GM21528 (cell line): ENCODE measurements around the gene ZGRF1.
"Not testable (repeated sequence)": the region's sequence is repeated elsewhere in the genome, so short reads cannot be mapped to it uniquely, and the experiment has no call there.

Experiments
- ATAC-seq: cut with Tn5 transposase; IDR thresholded peaks from one replicate; pipeline ENCODE4 v1.9.1; 2021; ENCODE audit warnings: mild to moderate bottlenecking, moderate library complexity; ENCODE audit not compliant: unreplicated experiment, low FRiP score

Gene ZGRF1

DNA sequence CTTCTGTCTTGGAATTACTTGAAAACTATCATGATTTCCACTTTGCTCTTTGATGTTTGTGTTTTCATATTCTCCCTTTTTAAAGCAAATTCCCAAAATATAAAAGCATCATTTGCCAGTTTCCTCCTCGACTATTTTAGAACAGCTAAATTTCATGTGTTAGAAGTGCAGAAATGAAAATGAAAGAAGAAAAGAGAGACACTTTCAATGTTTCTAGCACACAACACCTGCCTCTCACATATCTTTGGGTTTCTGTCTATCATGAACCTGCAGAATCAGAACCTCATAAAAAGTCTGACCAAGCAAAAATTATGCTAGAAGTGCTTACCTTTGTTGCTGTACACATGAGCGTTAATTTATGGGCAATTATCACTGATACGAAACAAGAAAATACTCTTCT lies 118.8 kb downstream of the ZGRF1 start:
- ATAC-seq = no peak

DNA sequence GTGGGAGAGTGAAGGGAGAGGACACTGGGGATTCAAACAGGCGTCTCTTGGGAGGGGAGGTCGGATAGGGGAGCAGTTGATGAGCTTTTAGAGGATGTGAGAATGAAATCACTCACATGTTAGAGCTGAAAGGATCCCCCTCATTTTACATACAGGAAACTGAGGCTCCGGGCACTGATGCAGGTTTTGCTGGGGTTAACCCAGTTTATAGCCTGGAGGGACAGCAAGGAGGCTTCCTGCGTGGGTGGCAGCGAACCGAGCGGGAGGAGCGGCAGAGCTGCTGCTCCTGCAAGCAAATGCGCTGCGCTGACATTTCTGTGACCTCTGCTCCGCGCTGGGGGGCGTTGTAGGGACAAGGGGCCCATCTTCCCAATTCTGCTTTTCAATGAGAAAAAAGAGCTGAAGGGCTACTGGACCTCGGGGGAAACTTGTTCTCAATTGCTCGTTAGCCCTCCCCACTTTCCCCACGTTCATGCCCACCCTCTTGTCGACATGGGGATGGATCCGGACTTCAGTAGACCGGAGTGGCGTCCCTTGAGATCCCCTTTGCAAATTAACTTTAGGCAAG lies 119.6 kb downstream of the ZGRF1 start:
- ATAC-seq = peak; percentile 29

DNA sequence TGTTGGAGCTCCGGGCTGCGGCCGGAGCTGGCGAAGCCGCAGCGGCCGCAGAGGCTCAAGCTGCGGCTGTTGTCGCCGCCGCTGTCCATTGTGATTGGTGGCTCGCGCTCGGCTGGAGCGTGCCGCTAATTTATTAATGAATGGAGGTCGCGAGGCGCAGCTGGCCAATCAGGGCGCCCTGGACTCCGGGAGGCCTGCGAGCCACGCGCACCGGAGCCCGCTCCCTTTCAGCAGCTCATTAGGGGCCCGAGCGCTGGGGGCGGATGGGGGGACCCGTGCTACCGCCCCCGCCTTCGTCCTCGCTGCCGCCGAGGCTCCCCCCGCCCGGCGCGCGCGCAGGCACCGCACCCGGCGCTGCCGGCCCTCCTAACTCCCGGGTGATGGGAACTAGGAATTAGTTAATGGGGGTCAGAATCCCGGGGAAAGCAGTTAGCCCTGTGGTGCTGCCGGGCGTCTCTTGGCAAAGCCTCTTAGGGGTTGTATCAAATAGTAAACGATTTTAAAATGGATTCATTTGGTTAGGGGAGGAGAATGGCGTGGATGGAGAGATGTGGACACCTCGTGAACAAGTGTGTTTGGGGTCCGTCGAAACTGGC lies 120.1 kb downstream of the ZGRF1 start:
- peak; percentile 23 for ATAC-seq

DNA sequence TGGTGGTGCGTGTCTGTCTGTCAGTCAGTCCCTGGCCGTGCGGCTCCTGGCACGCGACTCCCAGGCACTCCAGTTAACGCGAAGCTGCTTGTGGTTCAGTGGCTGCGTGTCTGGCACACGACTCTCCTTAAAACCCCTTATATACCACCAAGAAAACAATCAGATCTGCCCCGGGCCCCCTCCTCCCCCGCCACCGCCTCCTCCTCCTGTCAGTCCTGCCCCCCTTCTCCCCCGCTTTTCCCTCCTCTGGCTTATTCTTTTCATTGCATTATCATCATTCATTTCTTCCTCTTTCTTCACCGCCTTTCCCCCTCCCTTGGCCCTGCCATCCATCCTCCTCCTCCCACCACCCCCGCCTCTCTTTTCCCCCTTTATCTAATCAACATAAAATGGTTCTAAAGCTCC lies 120.6 kb downstream of the ZGRF1 start, which contains the start of gene NEUROG2:
NEUROG2 (minus strand) TSS at position 115 of the 405 bp plus-strand sequence. CDS start 705 bp downstream, outside the sequence.
- no peak for ATAC-seq

DNA sequence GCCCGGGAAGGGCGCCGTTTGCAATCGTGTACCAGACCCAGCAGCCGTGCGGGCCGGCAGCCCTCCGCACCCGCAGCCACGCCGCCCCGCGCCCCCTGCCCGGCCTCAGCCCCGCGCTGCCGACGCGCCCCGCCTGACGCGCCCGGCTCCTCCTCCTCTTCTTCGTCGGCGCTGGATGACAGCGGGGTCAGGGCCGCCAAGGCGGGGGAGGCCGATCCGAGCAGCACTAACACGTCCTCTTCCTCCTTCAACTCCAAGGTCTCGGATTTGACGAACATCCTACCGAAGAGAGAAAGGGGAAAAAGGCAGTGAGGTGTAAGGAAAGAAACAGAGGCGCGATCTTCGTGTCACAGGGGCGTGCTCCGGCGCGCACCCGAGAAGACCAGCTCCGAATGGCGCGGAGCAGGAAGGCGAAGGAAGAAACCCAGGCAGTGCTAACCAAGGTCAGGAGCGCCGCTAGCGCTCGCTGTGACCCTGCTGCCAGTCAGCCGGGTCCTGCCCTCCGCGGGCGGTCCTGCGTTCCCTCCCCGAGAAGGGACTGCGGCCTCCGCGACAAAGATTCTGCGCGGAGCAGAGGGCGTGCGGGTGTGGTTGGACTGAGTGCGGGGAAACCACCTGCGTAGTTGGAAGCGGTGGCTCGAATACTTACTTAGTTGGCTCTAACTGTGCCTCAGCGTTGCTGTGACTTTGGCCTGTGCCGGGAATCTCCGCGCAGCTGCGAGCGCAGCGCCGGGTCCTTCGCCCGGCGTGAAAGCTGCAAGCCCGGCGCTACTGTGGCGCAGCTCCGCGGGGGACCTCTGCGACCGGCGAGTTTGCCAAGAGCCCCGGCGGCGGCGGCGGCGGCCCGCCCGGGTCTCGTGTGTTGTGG lies 121.3 kb downstream of the ZGRF1 start:
- peak; percentile 45 for ATAC-seq

DNA sequence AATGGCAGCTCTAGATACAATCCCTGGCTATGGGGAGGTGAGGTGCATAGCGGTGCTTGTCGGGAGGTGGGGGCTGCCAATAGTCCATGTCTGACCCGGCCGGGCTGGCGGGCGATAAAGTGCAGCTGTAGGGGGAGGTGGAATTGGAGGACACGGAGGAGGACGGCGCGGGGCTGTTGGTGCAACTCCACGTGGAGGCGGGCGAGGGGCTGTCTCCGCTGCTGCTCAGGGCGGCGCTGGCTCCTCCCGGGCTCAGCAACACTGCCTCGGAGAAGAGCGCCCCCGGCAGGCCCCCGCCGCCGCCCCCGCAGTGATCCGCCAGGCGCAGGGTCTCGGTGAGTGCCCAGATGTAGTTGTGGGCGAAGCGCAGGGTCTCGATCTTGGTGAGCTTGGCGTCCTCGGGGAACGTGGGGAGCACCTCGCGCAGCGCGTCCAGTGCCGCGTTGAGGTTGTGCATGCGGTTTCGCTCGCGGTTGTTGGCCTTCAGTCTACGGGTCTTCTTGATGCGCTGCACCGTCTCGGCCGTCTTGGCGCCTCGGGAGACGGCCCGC lies 122.0 kb downstream of the ZGRF1 start:
- no peak for ATAC-seq

DNA sequence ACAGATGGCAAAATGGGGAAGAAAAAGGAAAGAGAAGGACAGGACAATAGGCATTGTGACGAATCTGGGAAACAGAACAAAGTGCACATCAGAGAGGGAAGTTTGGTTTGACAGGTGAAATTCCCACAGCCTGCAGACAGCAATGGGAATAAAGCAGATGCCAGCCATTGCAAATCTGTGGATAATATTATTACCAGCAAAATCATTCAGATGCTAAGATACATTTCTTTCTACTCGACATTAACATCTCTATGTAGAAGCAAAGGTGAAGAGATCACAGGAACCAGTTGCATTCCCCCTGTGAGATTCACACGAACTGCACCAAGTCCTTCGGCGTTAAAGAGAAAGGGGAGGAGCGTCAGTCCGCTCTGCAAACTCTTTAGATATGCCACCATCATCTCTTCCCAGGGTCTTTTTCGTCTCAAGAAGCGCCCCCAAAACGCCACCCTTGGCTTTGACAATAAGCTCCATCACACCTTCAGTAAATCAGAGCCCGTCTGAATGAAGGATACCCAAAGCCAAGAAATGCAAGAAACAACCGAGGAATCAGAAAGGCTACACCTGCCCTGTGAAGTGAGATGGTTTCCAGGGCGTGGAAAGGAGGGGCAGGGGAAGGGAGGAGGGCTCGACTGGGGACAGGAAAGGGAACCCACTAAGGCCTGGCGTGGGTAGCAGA lies 122.6 kb downstream of the ZGRF1 start:
- no peak for ATAC-seq

DNA sequence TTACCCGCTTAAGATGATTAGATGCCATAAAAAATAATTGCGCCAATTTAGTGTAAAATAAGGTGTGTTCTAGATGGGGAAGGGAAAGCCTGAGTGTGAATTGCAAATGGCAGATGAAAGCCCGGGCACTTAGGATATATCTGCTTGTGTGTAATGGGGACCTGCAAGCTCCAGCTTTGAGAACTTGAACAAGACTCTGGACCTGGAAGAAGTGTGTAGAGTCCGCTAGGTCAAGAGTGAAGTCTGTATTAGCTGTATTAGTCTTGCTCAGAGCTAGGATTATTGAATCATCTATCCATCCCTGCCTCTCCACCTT lies 124.9 kb downstream of the ZGRF1 start:
- no peak for ATAC-seq

DNA sequence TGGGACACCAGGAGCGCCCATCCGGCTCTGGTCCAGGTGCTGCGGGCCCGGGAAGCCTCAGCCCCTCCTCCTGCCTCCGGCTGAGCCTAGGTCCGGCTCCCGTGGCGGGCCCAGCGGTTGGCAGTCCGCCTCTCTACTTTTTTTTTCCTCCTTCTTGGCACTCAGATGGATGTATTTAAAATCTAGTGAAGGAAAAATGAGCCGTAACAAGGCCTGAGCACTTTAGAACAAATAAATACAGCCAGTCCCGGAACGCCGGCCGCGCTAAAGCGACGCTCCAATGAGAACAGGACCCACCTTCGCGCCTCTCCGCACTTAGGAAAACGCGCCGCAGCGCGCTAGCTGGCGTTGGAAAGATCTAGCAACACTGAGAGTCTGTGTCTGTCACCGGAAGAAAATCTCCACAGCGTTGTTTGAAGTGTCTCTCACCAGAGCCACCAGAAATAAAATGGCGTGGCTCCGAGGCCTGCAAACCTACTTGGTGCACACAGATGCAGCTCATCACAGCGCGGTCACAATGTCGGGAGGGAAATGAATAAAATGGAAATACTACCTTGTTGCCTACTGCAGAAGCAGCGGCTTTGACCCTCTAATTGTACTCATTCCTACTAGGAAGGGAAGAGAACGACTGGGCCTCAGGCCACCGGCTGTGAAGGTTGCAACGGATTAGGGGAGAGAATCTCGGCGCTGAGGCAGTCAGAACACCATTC lies 125.5 kb downstream of the ZGRF1 start:
- ATAC-seq = no peak

DNA sequence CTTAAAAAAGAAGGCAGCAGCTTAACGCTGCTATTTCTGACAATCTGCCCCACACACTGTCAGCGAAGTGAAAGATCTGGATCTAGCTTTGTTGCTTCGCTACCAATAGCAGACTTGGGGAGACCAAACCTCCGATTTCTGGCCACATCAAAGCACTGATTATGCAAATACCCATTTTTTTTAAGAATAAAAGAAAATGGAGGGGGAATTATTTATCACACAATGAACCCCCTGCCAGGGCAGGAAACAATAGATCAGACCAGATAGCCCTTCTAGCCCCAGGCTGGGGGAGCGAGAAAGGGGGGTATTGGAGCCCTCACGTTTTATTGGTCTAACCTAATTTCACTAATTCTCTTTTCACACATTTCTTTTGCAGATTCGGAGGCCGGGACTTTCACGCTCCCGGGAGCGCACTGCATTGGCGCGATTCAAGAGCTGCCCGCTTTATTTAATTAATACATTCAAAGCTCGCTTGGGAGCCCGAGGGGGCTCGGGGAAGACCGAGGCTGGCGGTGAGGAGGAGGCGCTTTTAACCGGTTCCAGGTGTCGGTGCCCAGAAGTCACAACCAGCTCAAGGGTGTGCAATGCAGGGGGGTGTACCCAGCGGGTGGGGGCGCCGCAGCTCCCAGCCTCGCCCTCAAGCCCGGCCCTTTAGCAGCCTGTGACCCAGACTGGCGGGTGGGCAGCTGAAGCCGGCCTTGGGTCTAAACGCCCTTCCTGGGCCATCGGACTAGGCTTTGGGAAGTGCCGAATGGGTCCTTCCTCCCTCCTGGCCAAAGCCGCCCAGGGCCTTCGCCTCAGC lies 126.2 kb downstream of the ZGRF1 start:
- no peak for ATAC-seq

DNA sequence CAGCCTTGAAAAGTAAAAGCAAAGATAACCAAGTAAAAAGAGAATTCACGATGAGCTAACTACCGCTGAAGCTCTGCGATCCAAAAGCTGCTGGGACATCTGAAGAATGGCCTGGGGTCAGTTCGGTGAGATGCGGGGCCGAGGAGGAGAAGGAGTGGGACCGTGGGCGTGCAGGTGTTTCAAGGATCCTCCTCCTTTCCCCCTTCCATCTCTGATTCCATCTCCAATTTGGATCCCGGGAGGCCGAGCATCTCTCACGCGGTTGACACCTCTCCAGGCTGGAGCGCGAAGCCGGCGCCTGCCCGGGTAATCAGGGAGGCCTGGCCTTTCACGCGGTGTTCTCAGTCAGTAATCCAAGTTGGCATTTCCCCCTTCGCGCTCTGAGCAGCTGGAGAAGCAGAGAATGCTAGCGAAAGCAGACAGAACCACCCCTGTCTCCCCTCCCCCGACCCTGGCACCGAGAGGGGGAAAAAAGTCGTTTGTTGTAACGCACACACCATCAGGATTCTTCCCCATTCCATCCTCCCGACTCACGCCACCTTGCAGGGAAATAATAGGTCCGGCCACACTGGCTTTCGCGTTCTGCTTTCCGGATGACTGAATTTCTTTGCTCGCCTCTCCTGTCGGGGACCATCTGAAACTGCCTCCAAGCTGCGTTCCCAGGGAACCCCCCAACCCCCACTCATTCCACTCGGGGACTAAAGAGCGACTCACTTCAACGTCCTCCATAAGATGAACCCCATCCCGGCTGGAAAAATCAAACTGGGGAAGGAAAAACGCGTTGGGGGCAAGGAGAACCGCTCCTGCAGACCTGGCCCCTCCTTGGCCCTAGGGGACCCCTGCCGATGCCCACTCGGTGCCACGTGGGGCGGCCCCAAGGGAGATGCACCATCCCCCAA lies 127.2 kb downstream of the ZGRF1 start:
- no peak for ATAC-seq

DNA sequence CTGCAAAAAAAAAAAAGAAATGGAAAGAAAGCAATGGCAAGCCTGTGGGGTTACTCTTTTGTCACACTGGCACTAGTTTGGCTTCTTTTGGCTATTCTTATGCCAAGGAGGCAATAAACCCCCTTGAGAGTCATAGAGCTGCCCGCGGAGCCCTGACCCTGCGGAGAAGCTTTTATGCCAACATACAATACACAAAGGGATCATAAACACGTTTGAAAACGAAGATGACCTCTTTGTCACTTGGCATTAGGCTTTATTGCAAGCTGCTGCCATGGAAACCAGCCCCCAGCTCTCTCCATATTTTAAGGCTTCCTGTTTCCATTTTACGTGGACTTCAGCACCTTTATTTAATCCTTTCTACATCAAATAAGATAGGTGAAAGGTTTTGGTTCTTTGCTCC lies 128.4 kb downstream of the ZGRF1 start:
- no peak for ATAC-seq

DNA sequence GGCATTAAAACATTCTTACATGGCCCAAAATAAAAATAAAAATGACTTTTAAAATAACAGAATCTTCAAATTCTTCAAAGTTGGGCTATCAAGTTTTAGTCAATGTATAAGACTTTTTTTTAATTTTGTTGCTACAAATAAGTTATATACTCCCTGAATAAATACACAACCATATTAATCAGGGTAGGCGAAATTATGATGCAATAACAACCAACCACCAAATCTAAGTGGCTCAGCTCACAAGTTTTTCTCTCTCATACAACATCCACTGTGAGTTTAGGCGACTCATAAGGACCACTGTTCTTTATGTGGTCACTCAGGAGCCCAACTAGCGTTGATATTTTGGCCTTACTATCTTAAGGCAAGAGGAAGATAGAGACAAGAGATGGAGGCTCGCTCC lies 131.9 kb downstream of the ZGRF1 start:
- ATAC-seq = no peak

DNA sequence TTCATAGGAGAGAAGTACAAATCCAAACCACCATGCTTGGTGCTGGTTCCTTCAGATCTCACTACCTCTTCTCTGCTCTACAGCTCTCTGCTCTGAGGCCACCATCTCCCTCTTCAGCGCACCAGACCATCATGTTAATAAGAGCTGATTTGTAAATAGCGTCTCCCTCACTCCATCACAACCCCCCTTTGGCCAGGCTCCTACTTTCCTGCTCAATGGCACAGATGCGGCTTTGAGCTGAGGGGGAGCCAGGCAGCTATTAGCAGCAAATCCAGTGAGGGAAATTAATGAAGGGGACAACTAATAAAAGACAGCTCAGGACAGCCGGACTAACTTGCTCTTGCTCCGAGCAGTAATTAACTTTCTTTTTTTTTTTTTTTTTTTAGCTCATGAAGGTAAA lies 133.8 kb downstream of the ZGRF1 start:
- ATAC-seq = no peak

DNA sequence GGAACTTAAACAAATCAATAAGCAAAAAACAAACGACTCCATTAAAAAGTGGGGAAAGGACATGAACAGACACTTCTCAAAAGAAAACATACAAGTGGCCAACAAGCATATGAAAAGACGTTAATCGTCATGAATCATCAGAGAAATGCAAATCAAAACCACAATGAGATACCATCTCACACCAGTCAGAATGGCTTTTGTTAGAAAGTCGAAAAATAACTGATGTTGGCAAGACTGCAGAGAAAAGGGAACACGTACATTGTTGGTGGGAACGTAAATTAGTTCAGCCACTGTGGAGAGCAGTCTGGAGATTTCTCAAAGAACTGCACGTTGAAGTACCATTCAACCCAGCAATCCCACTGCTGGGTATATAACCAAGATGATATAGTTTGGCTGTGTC lies 144.4 kb downstream of the ZGRF1 start:
- no peak for ATAC-seq

DNA sequence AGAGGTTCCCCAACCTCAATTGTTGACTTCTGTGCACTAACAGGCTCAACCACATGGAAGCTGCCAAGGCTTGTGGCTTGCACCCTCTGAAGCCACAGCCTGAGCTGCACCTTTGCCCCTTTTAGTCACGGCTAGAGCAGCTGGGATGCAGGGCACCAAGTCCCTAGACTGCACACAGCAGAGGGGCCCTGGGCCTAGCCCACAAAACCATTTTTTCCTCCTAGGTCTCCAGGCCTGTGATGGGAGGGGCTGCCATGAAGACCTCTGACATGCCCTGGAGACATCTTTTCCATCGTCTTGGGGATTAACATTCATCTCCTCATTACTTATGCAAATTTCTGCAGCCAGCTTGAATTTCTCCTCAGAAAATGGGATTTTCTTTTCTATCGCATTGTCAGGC lies 145.9 kb downstream of the ZGRF1 start:
- not testable (repeated sequence) for ATAC-seq
